SK-N-SH (cell line): Measurements from ENCODE around the gene PHYKPL. TPM values are rescaled to one million over a fixed set of nuclear protein-coding genes. Genes with fewer than 3 reads are reported as not detected.

Source experiments
- CTCF ChIA-PET: fragments of 300-600, 350-600 bp; formaldehyde crosslinking; extraction: SDS; loops from one replicate; lab custom pipeline; 2021; lab: Yijun Ruan, JAX
- POLR2A ChIA-PET: fragments of 350-600 bp; sonication (Branson Sonifier 250); formaldehyde crosslinking; extraction: SDS; loops from one replicate; lab custom pipeline; 2020; ENCODE audit warnings: antibody characterized with exemption, inconsistent platforms; lab: Yijun Ruan, JAX
- DNase-seq: peaks from one replicate; pipeline ENCODE4 v3.0.0; 2012
- H2AFZ ChIP-seq: fragments of 200-600 bp; sonication (generic); 2 replicates; pipeline ENCODE4 v1.8.1; 2016; ENCODE audit warnings: antibody characterized with exemption, mild to moderate bottlenecking, low read depth
- H3F3A ChIP-seq: fragments of 200-600 bp; sonication (generic); replicated peaks from 2 replicates; pipeline ENCODE3; 2016; ENCODE audit warnings: antibody characterized with exemption, mild to moderate bottlenecking; ENCODE audit not compliant: insufficient read depth
- H3K27ac ChIP-seq, 2 experiments: fragments of 200-500 bp in 1 of 2; fragments of 200-600 bp in 1 of 2; sonication (Bioruptor generic) in 1 of 2; sonication (generic), shearing (Covaris generic) in 1 of 2; 2 replicates each; pipeline versions ENCODE4 v1.5.1 to v1.6.1; 2014 to 2016; ENCODE audit warnings: low read depth in 2 of 2, inconsistent platforms in 1 of 2, low read length in 1 of 2, mild to moderate bottlenecking in 1 of 2, mixed read lengths in 1 of 2
- H3K27me3 ChIP-seq: fragments of 200-600 bp; sonication (generic), shearing (Covaris generic); 2 replicates; pipeline ENCODE4 v1.6.1; 2016; ENCODE audit warnings: mixed run types; ENCODE audit not compliant: insufficient read depth
- H3K36me3 ChIP-seq, 2 experiments: fragments of 200-500 bp in 1 of 2; fragments of 200-600 bp in 1 of 2; sonication (Bioruptor generic) in 1 of 2; sonication (generic) in 1 of 2; replicated peaks in 1 of 2; 2 replicates each; pipeline versions ENCODE3 to v1.5.1; 2014 to 2016; ENCODE audit warnings: low read length in 1 of 2, mild to moderate bottlenecking in 1 of 2; ENCODE audit not compliant: insufficient read depth in 2 of 2, control insufficient read depth in 1 of 2
- H3K4me1 ChIP-seq, 2 experiments: fragments of 200-500 bp in 1 of 2; fragments of 200-600 bp in 1 of 2; sonication (Bioruptor generic) in 1 of 2; sonication (generic), shearing (Covaris generic) in 1 of 2; 2 replicates each; pipeline versions ENCODE4 v1.5.1 to v1.6.1; 2014 to 2016; ENCODE audit warnings: low read depth in 1 of 2, low read length in 1 of 2, mixed run types in 1 of 2; ENCODE audit not compliant: insufficient read depth in 2 of 2, control insufficient read depth in 1 of 2
- H3K4me2 ChIP-seq: fragments of 200-600 bp; sonication (generic), shearing (Covaris generic); 2 replicates; pipeline ENCODE4 v1.6.1; 2017; ENCODE audit warnings: mixed run types
- H3K4me3 ChIP-seq, 2 experiments: fragments of 200-500 bp in 1 of 2; fragments of 200-600 bp in 1 of 2; sonication (Bioruptor generic) in 1 of 2; sonication (generic), shearing (Covaris generic) in 1 of 2; 2 replicates each; pipeline versions ENCODE4 v1.5.1 to v1.8.1; 2014 to 2016; ENCODE audit warnings: low read depth in 2 of 2, inconsistent platforms in 1 of 2, low read length in 1 of 2, mild to moderate bottlenecking in 1 of 2, mixed read lengths in 1 of 2, moderate library complexity in 1 of 2
- H3K79me2 ChIP-seq: fragments of 200-600 bp; sonication (generic); 2 replicates; pipeline ENCODE4 v1.8.1; 2017; ENCODE audit warnings: mild to moderate bottlenecking; ENCODE audit not compliant: insufficient read depth
- H3K9ac ChIP-seq: fragments of 200-600 bp; sonication (generic); 2 replicates; pipeline ENCODE4 v1.6.1; 2017; ENCODE audit warnings: mixed run types
- H3K9me2 ChIP-seq: fragments of 200-600 bp; sonication (generic); 2 replicates; pipeline ENCODE4 v1.6.1; 2017; ENCODE audit warnings: mixed run types
- H3K9me3 ChIP-seq: fragments of 200-600 bp; sonication (generic); 2 replicates; pipeline ENCODE4 v1.6.1; 2017; ENCODE audit warnings: mixed run types, mild to moderate bottlenecking, moderate library complexity
- H4K20me1 ChIP-seq: fragments of 200-600 bp; sonication (generic); 2 replicates; pipeline ENCODE4 v1.6.1; 2017; ENCODE audit warnings: mild to moderate bottlenecking, mixed run types; ENCODE audit not compliant: insufficient read depth
- CHD2 ChIP-seq: fragments of 150-350 bp; IDR thresholded peaks from 2 replicates; pipeline ENCODE4 v1.6.1; 2018; ENCODE audit warnings: low read length; ENCODE audit not compliant: partially characterized antibody
- CTCF ChIP-seq: fragments of 200-600 bp; sonication (generic); IDR thresholded peaks from 2 replicates; pipeline ENCODE4 v1.6.1; 2017; ENCODE audit warnings: antibody characterized with exemption, mild to moderate bottlenecking, moderate library complexity
- EP300 ChIP-seq, 2 experiments: IDR thresholded peaks; 2 replicates each; pipeline versions ENCODE4 v1.4.0 to v1.6.1; 2012; ENCODE audit warnings: borderline replicate concordance in 1 of 2, low read depth in 1 of 2, low read length in 1 of 2
- FOSL2 ChIP-seq: IDR thresholded peaks from 2 replicates; pipeline ENCODE4 v1.4.0; 2012; ENCODE audit warnings: low read depth, mild to moderate bottlenecking, moderate library complexity, borderline replicate concordance
- GABPA ChIP-seq: IDR thresholded peaks from 2 replicates; pipeline ENCODE4 v1.4.0; 2012; ENCODE audit warnings: low read depth, mild to moderate bottlenecking
- IRF3 ChIP-seq: fragments of 150-350 bp; IDR thresholded peaks from 2 replicates; pipeline ENCODE4 v1.6.1; 2016; ENCODE audit warnings: mild to moderate bottlenecking, low read depth, low read length
- JUND ChIP-seq: IDR thresholded peaks from 2 replicates; pipeline ENCODE4 v1.4.0; 2012
- MAX ChIP-seq: IDR thresholded peaks from 2 replicates; pipeline ENCODE4 v1.4.0; 2012; ENCODE audit warnings: low read depth
- MXI1 ChIP-seq: IDR thresholded peaks from 2 replicates; pipeline ENCODE4 v1.6.1; 2012; ENCODE audit warnings: mild to moderate bottlenecking, low read depth, low read length, improper control_type of control experiment
- NFIC ChIP-seq: IDR thresholded peaks from 2 replicates; pipeline ENCODE4 v1.4.0; 2012; ENCODE audit warnings: borderline replicate concordance
- NRF1 ChIP-seq: IDR thresholded peaks from 2 replicates; pipeline ENCODE4 v1.6.1; 2012; ENCODE audit warnings: low read depth, mild to moderate bottlenecking, low read length
- RAD21 ChIP-seq: IDR thresholded peaks from 2 replicates; pipeline ENCODE4 v1.6.1; 2012; ENCODE audit warnings: mild to moderate bottlenecking, low read length
- RXRA ChIP-seq: IDR thresholded peaks from 2 replicates; pipeline ENCODE4 v1.4.0; 2012; ENCODE audit warnings: low read depth, mild to moderate bottlenecking, borderline replicate concordance
- SIN3A ChIP-seq: IDR thresholded peaks from 2 replicates; pipeline ENCODE4 v1.6.1; 2012; ENCODE audit warnings: low read depth, mild to moderate bottlenecking, low read length, moderate library complexity, borderline replicate concordance
- ZBTB33 ChIP-seq: IDR thresholded peaks from 2 replicates; pipeline ENCODE4 v1.4.0; 2012; ENCODE audit warnings: low read depth, borderline replicate concordance
- WGBS: methylation state at CpG from one replicate; pipeline ENCODE4 v1.1.6; 2017; ENCODE audit warnings: low lambda C conversion rate; 5-methylcytosine and 5-hydroxymethylcytosine counted together
- polyA plus RNA-seq, 3 experiments: library from polyadenylated mRNA; depleted of rRNA; stranded (reverse); fragments of >200 nt; gene quantifications; 2 replicates each; pipeline ENCODE4 v1.2.3, GENCODE V29; 2012

PHYKPL gene
- polyA plus RNA-seq, 1 of the 3 experiments (the other 2 are of a cell fraction), result 46.8 TPM

- POLR2A ChIA-PET, result interaction anchor here (0.7 to 0.8 kb wide), 2 partner anchors 354 to 1209 kb away, joined by 3 read pairs; partner anchors contain the start of gene COL23A1
- H3K9me3 ChIP-seq, result no peaks in the 10 kb centered on the region
- CTCF ChIA-PET, result interaction anchor here (0.8 to 12.2 kb wide), 9 partner anchors 8 to 356 kb away, joined by 3 to 147 read pairs (median 9); partner anchors contain the start of gene COL23A1
- WGBS, result 84% methylated on average over 9 of the region's 9 CpGs
- DNase-seq, result no peak
- H4K20me1 ChIP-seq, result no peaks in the 10 kb centered on the region
- no peaks in the 10 kb centered on the region for H3K9me2 ChIP-seq
- H3K9ac ChIP-seq, result no peak overlapping the region
- H3K4me3 ChIP-seq, result no peak overlapping the region
- no peaks in the 10 kb centered on the region for H3K36me3 ChIP-seq
- peaks cover 11% of the 10 kb centered on the region for H3F3A ChIP-seq
- H3K4me1 ChIP-seq, result peaks cover 7 to 47% of the 10 kb centered on the region in 2 experiments; a peak in 2 of 4 replicates
- H3K27me3 ChIP-seq, result no peaks in the 10 kb centered on the region
- H3K79me2 ChIP-seq, result peaks cover 10% of the 10 kb centered on the region
- TF ChIP-seq MAX, result no peak
- TF ChIP-seq NFIC, result no peak
- TF ChIP-seq GABPA, result no peak
- no peak for TF ChIP-seq ZBTB33
- TF ChIP-seq IRF3, result no peak
- TF ChIP-seq CHD2, result no peak
- no peak for TF ChIP-seq SIN3A
- TF ChIP-seq JUND, result no peak
- H2AFZ ChIP-seq, result no peak overlapping the region
- H3K4me2 ChIP-seq, result no peak overlapping the region
- H3K27ac ChIP-seq, result no peak overlapping the region
These were observed 3.5 kb upstream of the PHYKPL start for GRCh38 chr5:178236126-178236525.

- Histone ChIP-seq H2AFZ (no peak overlapping the region), H3K4me3 (no peak overlapping the region), H3K9me3 (no peaks in the 10 kb centered on the region), H3F3A (peaks cover 11% of the 10 kb centered on the region), H4K20me1 (no peaks in the 10 kb centered on the region), H3K4me1 (peaks cover 11 to 52% of the 10 kb centered on the region in 2 experiments; a peak in 2 of 4 replicates), H3K27me3 (no peaks in the 10 kb centered on the region), H3K79me2 (peaks cover 15% of the 10 kb centered on the region), H3K4me2 (no peak overlapping the region), H3K9me2 (no peaks in the 10 kb centered on the region), H3K27ac (no peak overlapping the region), H3K9ac (no peak overlapping the region), H3K36me3 (peaks cover under 1 to 2% of the 10 kb centered on the region in 2 experiments)
- CTCF ChIA-PET, result interaction anchor here (0.6 to 12.2 kb wide), 32 partner anchors 8 to 389 kb away, joined by 3 to 147 read pairs (median 6); partner anchors contain the start of gene COL23A1
- 60% methylated on average over 3 of the region's 3 CpGs for WGBS
- no peak for DNase-seq
- POLR2A ChIA-PET, result interaction anchor here (0.7 to 0.8 kb wide), 2 partner anchors 355 to 1210 kb away, joined by 3 read pairs; partner anchors contain the start of gene COL23A1
- no peak for TF ChIP-seq JUND
- no peak for TF ChIP-seq RXRA
- no peak for TF ChIP-seq MXI1
- TF ChIP-seq RAD21, result no peak
- TF ChIP-seq EP300 (IDR thresholded peaks at IDR 0.05; ENCODE audit: borderline replicate concordance in 1 of 2, low read depth in 1 of 2, low read length in 1 of 2), result no peak
- no peak for TF ChIP-seq CTCF
- no peak for TF ChIP-seq NRF1
- TF ChIP-seq NFIC, result no peak
- no peak for TF ChIP-seq FOSL2
These were observed 3.0 kb upstream of the PHYKPL start for GRCh38 chr5:178235588-178235974.
